ENCODE results near the gene REC114. TPM values are rescaled to one million over a fixed set of nuclear protein-coding genes. Genes with fewer than 3 reads are reported as not detected.

Gene REC114
- polyA plus RNA-seq, 1 donor (not counting 4 experiments of a cell fraction or from before 2014, with no cell fraction given), result not detected

GRCh38 chr15:73569361-73569760, 126.4 kb downstream of the REC114 start:
- Histone ChIP-seq H3K9me1 (ENCODE audit: control insufficient read depth, extremely low read depth, insufficient read depth, low read length) (peaks cover 2% of the 10 kb centered on the region), H3K27ac (ENCODE audit: control insufficient read depth, insufficient read depth, low read length) (no peak overlapping the region), H3K4me2 (ENCODE audit: control insufficient read depth, extremely low read depth, insufficient read depth, low read depth, low read length) (no peak overlapping the region), H3K9ac (ENCODE audit: control insufficient read depth, extremely low read depth, insufficient read depth, low read length) (no peak overlapping the region), H3K9me3 (ENCODE audit: control insufficient read depth, low read depth, low read length) (no peaks in the 10 kb centered on the region), H3K4me1 (ENCODE audit: control insufficient read depth, extremely low read depth, insufficient read depth, low read length) (peaks cover 16% of the 10 kb centered on the region), H3K79me2 (ENCODE audit: control insufficient read depth, insufficient read depth, low read length) (no peaks in the 10 kb centered on the region), H3K36me3 (ENCODE audit: control insufficient read depth in 2 of 2, extremely low read depth in 1 of 2, insufficient read depth in 2 of 2, low read length in 2 of 2) (peaks cover 32 to 53% of the 10 kb centered on the region in 2 experiments), H4K20me1 (ENCODE audit: control insufficient read depth, extremely low read depth, insufficient read depth, low read length) (peaks cover 7% of the 10 kb centered on the region), H3K27me3 (ENCODE audit: control insufficient read depth, extremely low read depth, insufficient read depth, low read length) (no peaks in the 10 kb centered on the region), H3K4me3 (ENCODE audit: control insufficient read depth in 2 of 3, extremely low read depth in 1 of 3, insufficient read depth in 2 of 3, low read depth in 1 of 3, low read length in 3 of 3) (no peak overlapping the region), H2AFZ (ENCODE audit: control insufficient read depth, low read length) (no peak overlapping the region)
- TF ChIP-seq CTCF (optimal IDR thresholded peaks at IDR 0.05 in 1 of 3, IDR thresholded peaks at IDR 0.05 in 1 of 3, conservative IDR thresholded peaks at IDR 0.05 in 1 of 3; ENCODE audit: extremely low read depth in 1 of 3, insufficient read depth in 2 of 3, low read length in 3 of 3) (no peak), EZH2 (IDR thresholded peaks at IDR 0.05; ENCODE audit: low read length) (no peak)
- no peak for FAIRE-seq
- dilution Hi-C loops (cut with MboI; ENCODE audit: extremely low pct_ligation_motif_present, low sequenced_read_pairs), result no loop called here
- no peak for DNase-seq (ENCODE audit: low read depth, low spot score)

GRCh38 chr15:73570355-73571032, 127.5 kb downstream of the REC114 start:
- Histone ChIP-seq H3K27ac (ENCODE audit: control insufficient read depth, insufficient read depth, low read length) (no peak overlapping the region), H3K36me3 (ENCODE audit: control insufficient read depth in 2 of 2, extremely low read depth in 1 of 2, insufficient read depth in 2 of 2, low read length in 2 of 2) (peaks cover 31 to 51% of the 10 kb centered on the region in 2 experiments), H3K4me3 (ENCODE audit: control insufficient read depth in 2 of 3, extremely low read depth in 1 of 3, insufficient read depth in 2 of 3, low read depth in 1 of 3, low read length in 3 of 3) (no peak overlapping the region), H3K27me3 (ENCODE audit: control insufficient read depth, extremely low read depth, insufficient read depth, low read length) (no peaks in the 10 kb centered on the region), H3K9ac (ENCODE audit: control insufficient read depth, extremely low read depth, insufficient read depth, low read length) (no peak overlapping the region), H3K4me2 (ENCODE audit: control insufficient read depth, extremely low read depth, insufficient read depth, low read depth, low read length) (no peak overlapping the region), H4K20me1 (ENCODE audit: control insufficient read depth, extremely low read depth, insufficient read depth, low read length) (peaks cover 3% of the 10 kb centered on the region), H3K9me3 (ENCODE audit: control insufficient read depth, low read depth, low read length) (no peaks in the 10 kb centered on the region), H3K4me1 (ENCODE audit: control insufficient read depth, extremely low read depth, insufficient read depth, low read length) (peaks cover 22% of the 10 kb centered on the region), H2AFZ (ENCODE audit: control insufficient read depth, low read length) (no peak overlapping the region), H3K9me1 (ENCODE audit: control insufficient read depth, extremely low read depth, insufficient read depth, low read length) (peaks cover 5% of the 10 kb centered on the region), H3K79me2 (ENCODE audit: control insufficient read depth, insufficient read depth, low read length) (no peaks in the 10 kb centered on the region)
- no peak for DNase-seq (ENCODE audit: low read depth, low spot score)
- dilution Hi-C loops (cut with MboI; ENCODE audit: extremely low pct_ligation_motif_present, low sequenced_read_pairs), result no loop called here
- no peak for FAIRE-seq
- TF ChIP-seq EZH2 (IDR thresholded peaks at IDR 0.05; ENCODE audit: low read length) (no peak), CTCF (optimal IDR thresholded peaks at IDR 0.05 in 1 of 3, IDR thresholded peaks at IDR 0.05 in 1 of 3, conservative IDR thresholded peaks at IDR 0.05 in 1 of 3; ENCODE audit: extremely low read depth in 1 of 3, insufficient read depth in 2 of 3, low read length in 3 of 3) (no peak)
